Measurements from ENCODE around the gene FMN1.

FMN1 gene

DNA sequence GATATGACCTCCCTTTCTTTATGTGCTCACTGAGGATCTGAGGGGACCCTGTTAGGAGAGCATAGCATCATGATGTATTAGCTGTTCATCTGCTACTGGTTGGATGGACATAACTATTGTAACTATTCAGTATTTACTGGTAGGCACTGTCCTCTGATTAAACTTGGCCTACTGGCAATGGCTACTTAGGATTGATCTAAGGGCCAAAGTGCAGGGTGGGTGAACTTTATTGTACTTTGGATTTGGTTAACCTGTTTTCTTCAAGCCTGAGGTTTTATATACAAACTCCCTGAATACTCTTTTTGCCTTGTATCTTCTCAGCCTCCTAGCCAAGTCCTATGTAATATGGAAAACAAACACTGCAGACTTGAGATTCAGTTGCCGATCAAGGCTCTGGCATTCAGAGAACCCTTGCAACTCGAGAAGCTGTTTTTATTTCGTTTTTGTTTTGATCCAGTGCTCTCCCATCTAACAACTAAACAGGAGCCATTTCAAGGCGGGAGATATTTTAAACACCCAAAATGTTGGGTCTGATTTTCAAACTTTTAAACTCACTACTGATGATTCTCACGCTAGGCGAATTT, 461.8 kb downstream of the FMN1 start:
- H3K4me2 ChIP-seq (ENCODE audit: low read length): no peak overlapping the region

DNA sequence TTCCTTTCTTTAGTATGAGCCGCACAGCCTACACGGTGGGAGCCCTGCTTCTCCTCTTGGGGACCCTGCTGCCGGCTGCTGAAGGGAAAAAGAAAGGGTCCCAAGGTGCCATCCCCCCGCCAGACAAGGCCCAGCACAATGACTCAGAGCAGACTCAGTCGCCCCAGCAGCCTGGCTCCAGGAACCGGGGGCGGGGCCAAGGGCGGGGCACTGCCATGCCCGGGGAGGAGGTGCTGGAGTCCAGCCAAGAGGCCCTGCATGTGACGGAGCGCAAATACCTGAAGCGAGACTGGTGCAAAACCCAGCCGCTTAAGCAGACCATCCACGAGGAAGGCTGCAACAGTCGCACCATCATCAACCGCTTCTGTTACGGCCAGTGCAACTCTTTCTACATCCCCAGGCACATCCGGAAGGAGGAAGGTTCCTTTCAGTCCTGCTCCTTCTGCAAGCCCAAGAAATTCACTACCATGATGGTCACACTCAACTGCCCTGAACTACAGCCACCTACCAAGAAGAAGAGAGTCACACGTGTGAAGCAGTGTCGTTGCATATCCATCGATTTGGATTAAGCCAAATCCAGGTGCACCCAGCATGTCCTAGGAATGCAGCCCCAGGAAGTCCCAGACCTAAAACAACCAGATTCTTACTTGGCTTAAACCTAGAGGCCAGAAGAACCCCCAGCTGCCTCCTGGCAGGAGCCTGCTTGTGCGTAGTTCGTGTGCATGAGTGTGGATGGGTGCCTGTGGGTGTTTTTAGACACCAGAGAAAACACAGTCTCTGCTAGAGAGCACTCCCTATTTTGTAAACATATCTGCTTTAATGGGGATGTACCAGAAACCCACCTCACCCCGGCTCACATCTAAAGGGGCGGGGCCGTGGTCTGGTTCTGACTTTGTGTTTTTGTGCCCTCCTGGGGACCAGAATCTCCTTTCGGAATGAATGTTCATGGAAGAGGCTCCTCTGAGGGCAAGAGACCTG, 463.5 kb downstream of the FMN1 start:
- no peak overlapping the region for H3K4me3 ChIP-seq (ENCODE audit: low read depth, low read length)
- no peak overlapping the region for H2AFZ ChIP-seq
- no peaks in the 10 kb centered on the region for H3K79me2 ChIP-seq
- H3K36me3 ChIP-seq (ENCODE audit: control insufficient read depth, insufficient read depth, low read length): no peaks in the 10 kb centered on the region
- H3K27me3 ChIP-seq (ENCODE audit: control insufficient read depth, insufficient read depth, low read length): no peaks in the 10 kb centered on the region
- TF ChIP-seq, protein P1, sequence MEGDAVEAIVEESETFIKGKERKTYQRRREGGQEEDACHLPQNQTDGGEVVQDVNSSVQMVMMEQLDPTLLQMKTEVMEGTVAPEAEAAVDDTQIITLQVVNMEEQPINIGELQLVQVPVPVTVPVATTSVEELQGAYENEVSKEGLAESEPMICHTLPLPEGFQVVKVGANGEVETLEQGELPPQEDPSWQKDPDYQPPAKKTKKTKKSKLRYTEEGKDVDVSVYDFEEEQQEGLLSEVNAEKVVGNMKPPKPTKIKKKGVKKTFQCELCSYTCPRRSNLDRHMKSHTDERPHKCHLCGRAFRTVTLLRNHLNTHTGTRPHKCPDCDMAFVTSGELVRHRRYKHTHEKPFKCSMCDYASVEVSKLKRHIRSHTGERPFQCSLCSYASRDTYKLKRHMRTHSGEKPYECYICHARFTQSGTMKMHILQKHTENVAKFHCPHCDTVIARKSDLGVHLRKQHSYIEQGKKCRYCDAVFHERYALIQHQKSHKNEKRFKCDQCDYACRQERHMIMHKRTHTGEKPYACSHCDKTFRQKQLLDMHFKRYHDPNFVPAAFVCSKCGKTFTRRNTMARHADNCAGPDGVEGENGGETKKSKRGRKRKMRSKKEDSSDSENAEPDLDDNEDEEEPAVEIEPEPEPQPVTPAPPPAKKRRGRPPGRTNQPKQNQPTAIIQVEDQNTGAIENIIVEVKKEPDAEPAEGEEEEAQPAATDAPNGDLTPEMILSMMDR (IDR thresholded peaks at IDR 0.05): no peak
- H3K4me1 ChIP-seq: no peaks in the 10 kb centered on the region
- H3K27ac ChIP-seq: no peak overlapping the region
- no peak overlapping the region for H3K9ac ChIP-seq
- H3K4me2 ChIP-seq (ENCODE audit: low read length): no peak overlapping the region
- H3K9me3 ChIP-seq (ENCODE audit: control insufficient read depth, low read length): no peaks in the 10 kb centered on the region

More for the DNA sequence above, 461.8 kb downstream of the FMN1 start:
- H3K79me2 ChIP-seq: no peaks in the 10 kb centered on the region
- H3K9ac ChIP-seq: no peak overlapping the region
- H3K4me3 ChIP-seq (ENCODE audit: low read depth, low read length): no peak overlapping the region
- no peaks in the 10 kb centered on the region for H3K9me3 ChIP-seq (ENCODE audit: control insufficient read depth, low read length)
- no peak overlapping the region for H3K27ac ChIP-seq
- no peaks in the 10 kb centered on the region for H3K36me3 ChIP-seq (ENCODE audit: control insufficient read depth, insufficient read depth, low read length)
- no peak overlapping the region for H2AFZ ChIP-seq
- TF ChIP-seq, protein P1 (IDR thresholded peaks at IDR 0.05): no peak
- no peaks in the 10 kb centered on the region for H3K27me3 ChIP-seq (ENCODE audit: control insufficient read depth, insufficient read depth, low read length)
- no peaks in the 10 kb centered on the region for H3K4me1 ChIP-seq

DNA sequence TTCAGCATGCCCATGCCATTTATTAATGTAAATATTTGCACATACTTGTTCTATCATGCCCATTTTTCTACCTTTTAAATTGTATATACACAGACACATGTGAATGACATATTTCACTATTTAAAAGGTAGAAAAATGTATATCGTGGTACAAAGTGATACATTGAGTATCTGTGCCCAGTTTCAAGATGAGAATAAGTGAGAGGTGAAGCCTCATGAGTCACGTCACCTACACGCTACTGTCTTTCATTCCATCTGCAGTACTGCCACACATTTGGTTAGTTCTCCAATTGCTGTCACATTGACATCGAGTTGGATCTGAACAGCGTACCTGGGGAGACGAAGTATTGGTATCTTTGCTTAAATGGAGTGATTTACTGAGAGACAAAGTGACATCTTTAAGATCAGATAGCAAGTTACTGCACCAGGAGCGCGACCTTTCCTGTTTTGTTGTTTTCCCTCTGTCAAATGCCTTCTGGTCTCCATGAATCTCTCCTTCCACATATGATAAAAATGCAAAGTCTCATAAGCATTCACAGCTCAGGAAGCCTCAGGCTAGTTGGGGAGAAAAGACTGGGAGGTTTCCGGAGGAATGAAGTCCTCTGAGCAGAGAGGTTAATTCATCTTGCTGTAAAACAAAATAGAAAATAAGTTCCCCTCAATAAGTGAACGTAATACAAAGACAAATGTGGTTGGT, 464.7 kb downstream of the FMN1 start:
- H3K27ac ChIP-seq: no peak overlapping the region

DNA sequence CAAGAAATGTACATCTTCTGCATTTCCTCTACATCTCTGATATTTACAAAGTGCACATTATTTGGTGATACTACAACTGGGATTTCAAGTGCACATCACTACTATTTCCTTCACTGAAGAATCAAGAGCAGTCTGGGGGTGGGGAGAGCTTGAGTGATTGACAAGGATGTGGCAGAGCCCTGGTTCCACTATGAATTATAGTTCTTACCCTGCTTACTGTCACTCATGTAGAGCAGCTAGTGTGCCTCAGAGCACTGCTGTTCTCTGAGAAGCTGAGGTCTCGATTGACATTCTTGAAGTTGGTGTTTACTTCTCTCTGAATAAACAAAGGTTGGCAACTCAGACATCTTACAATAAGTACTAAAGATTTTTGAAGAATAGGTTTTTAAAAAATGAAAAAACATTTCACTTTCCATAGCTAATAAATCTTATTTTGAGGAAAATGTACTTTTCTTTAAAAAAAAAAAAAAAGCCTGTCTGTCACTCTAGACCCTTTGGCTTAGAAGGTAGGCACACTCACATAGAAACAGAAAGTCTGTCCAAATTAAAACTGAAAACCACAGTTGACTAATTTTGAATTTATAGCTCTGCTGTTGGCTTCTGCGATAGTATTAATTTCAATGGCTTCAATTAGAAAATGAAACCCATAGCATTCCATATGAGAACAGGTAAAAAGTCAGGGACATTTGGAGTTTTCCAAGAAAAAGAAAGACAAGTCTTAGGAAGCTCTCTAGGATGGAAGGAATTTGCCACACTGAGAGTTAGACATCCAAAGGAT, 471.2 kb downstream of the FMN1 start:
- Histone ChIP-seq H3K27ac (no peak overlapping the region), H3K27me3 (ENCODE audit: control insufficient read depth, insufficient read depth, low read length) (peaks cover 8% of the 10 kb centered on the region), H3K4me3 (ENCODE audit: low read depth, low read length) (no peak overlapping the region), H3K36me3 (ENCODE audit: control insufficient read depth, insufficient read depth, low read length) (no peaks in the 10 kb centered on the region), H3K9me3 (ENCODE audit: control insufficient read depth, low read length) (no peaks in the 10 kb centered on the region), H3K9ac (no peak overlapping the region), H3K79me2 (no peaks in the 10 kb centered on the region), H2AFZ (no peak overlapping the region), H3K4me2 (ENCODE audit: low read length) (no peak overlapping the region), H3K4me1 (no peaks in the 10 kb centered on the region)
- TF ChIP-seq, protein P1 (IDR thresholded peaks at IDR 0.05): no peak

More for the DNA sequence above, 464.7 kb downstream of the FMN1 start:
- Histone ChIP-seq H3K9ac (no peak overlapping the region), H3K27me3 (ENCODE audit: control insufficient read depth, insufficient read depth, low read length) (no peaks in the 10 kb centered on the region), H3K4me2 (ENCODE audit: low read length) (no peak overlapping the region), H3K4me3 (ENCODE audit: low read depth, low read length) (no peak overlapping the region), H2AFZ (no peak overlapping the region), H3K9me3 (ENCODE audit: control insufficient read depth, low read length) (no peaks in the 10 kb centered on the region), H3K36me3 (ENCODE audit: control insufficient read depth, insufficient read depth, low read length) (no peaks in the 10 kb centered on the region), H3K79me2 (no peaks in the 10 kb centered on the region), H3K4me1 (no peaks in the 10 kb centered on the region)
- TF ChIP-seq, protein P1 (IDR thresholded peaks at IDR 0.05): no peak

All from parathyroid adenoma (tissue), 2 donors.